A549 (cell line): Measurements from ENCODE around the gene UBE2E2. TPM values are rescaled to one million over a fixed set of nuclear protein-coding genes. Genes with fewer than 3 reads are reported as not detected.

Experiments
- ATAC-seq, 2 experiments: fragments of 200-7000 bp in 1 of 2; fragments of >200 bp in 1 of 2; cut with Nextera tagmentation in 1 of 2; cut with Tn5 transposase in 1 of 2; 3 replicates each; pipeline versions ENCODE4 v1.8.0 to v1.9.1; 2018 to 2020; ENCODE audit warnings: mild to moderate bottlenecking in 1 of 2, moderate library complexity in 1 of 2
- CTCF ChIA-PET: fragments of 300-600 bp; sonication (Branson Sonifier 250); formaldehyde crosslinking; extraction: SDS; loops from one replicate; lab custom pipeline; 2021; ENCODE audit warnings: antibody characterized with exemption, inconsistent platforms; lab: Yijun Ruan, JAX
- POLR2A ChIA-PET: fragments of 350-600 bp; formaldehyde crosslinking; extraction: SDS; loops from one replicate; lab custom pipeline; 2021; ENCODE audit warnings: antibody characterized with exemption, inconsistent platforms; lab: Yijun Ruan, JAX
- DNase-seq, 2 experiments: peaks; one replicate each; pipeline versions ENCODE4 v3.0.0 to v3.0.0-alpha.2; 2011 to 2016; ENCODE audit warnings: low read depth in 1 of 2, low spot score in 1 of 2
- FAIRE-seq: peaks from 2 replicates; lab custom pipeline; 2011; peaks lifted over from hg19 to GRCh38; lab: Jason Lieb, UNC
- H3K27ac ChIP-seq, 2 experiments: fragments of >200 bp; sonication (Bioruptor Twin); formaldehyde crosslinking; 3 replicates each; pipeline ENCODE4 v1.5.1; 2016 to 2017
- H3K4me1 ChIP-seq: fragments of >200 bp; sonication (Bioruptor Twin); formaldehyde crosslinking; 3 replicates; pipeline ENCODE4 v1.6.1; 2016
- H3K4me2 ChIP-seq: fragments of >200 bp; sonication (Bioruptor Twin); formaldehyde crosslinking; 3 replicates; pipeline ENCODE4 v1.6.1; 2016
- H3K4me3 ChIP-seq: fragments of >200 bp; sonication (Bioruptor Twin); formaldehyde crosslinking; 3 replicates; pipeline ENCODE4 v1.5.1; 2016
- H3K9me3 ChIP-seq: fragments of >200 bp; sonication (Bioruptor Twin); formaldehyde crosslinking; 3 replicates; pipeline ENCODE4 v1.6.1; 2016
- ATOH8 ChIP-seq: fragments of 250-450 bp; sonication (Bioruptor Pico); IDR thresholded peaks from 2 replicates; pipeline ENCODE4 v1.5.0; 2020; ENCODE audit warnings: low read depth, mild to moderate bottlenecking, moderate library complexity
- BCL3 ChIP-seq: fragments of >200 bp; sonication (Bioruptor Twin); formaldehyde crosslinking; IDR thresholded peaks from 3 replicates; pipeline ENCODE4 v1.6.1; 2016
- CHD2 ChIP-seq: fragments of 150-350 bp; IDR thresholded peaks from 2 replicates; pipeline ENCODE4 v1.6.1; 2014; ENCODE audit warnings: low read length; ENCODE audit not compliant: partially characterized antibody
- CTCF ChIP-seq: fragments of >200 bp; sonication (Bioruptor Twin); formaldehyde crosslinking; IDR thresholded peaks from 3 replicates; pipeline ENCODE4 v1.5.1; 2016
- E2F6 ChIP-seq: IDR thresholded peaks from 2 replicates; pipeline ENCODE4 v1.6.1; 2012; ENCODE audit warnings: low read depth, borderline replicate concordance
- EHF ChIP-seq: fragments of 250-450 bp; sonication (Bioruptor Pico); IDR thresholded peaks from 2 replicates; pipeline ENCODE4 v1.5.0; 2020; ENCODE audit warnings: mild to moderate bottlenecking
- EHMT2 ChIP-seq: fragments of 200-600 bp; sonication (generic); IDR thresholded peaks from 2 replicates; pipeline ENCODE4 v1.6.1; 2016; ENCODE audit warnings: antibody characterized with exemption, low read depth, mild to moderate bottlenecking, moderate library complexity
- EP300 ChIP-seq, 2 experiments: fragments of >200 bp; sonication (Bioruptor Twin); formaldehyde crosslinking; IDR thresholded peaks; 2 replicates in 1 of 2; 3 replicates in 1 of 2; pipeline ENCODE4 v1.6.1; 2016 to 2017
- ESRRA ChIP-seq: fragments of 150-350 bp; IDR thresholded peaks from 2 replicates; pipeline ENCODE4 v1.6.1; 2014; ENCODE audit warnings: mild to moderate bottlenecking, low read length, borderline replicate concordance
- FOSB ChIP-seq: fragments of 250-450 bp; sonication (Bioruptor Pico); IDR thresholded peaks from 2 replicates; pipeline ENCODE4 v1.5.0; 2020; ENCODE audit warnings: mild to moderate bottlenecking, moderate library complexity
- HDAC2 ChIP-seq: fragments of 200-600 bp; sonication (generic); IDR thresholded peaks from 2 replicates; pipeline ENCODE4 v1.6.1; 2016
- HES2 ChIP-seq: fragments of >200 bp; sonication (Bioruptor Twin); formaldehyde crosslinking; IDR thresholded peaks from 2 replicates; pipeline ENCODE4 v1.6.1; 2016
- HEYL ChIP-seq: fragments of 250-450 bp; sonication (Bioruptor Pico); IDR thresholded peaks from 2 replicates; pipeline ENCODE4 v1.8.0; 2021; ENCODE audit warnings: mild to moderate bottlenecking, moderate library complexity
- HOXA7 ChIP-seq: fragments of 250-450 bp; sonication (Bioruptor Pico); IDR thresholded peaks from 2 replicates; pipeline ENCODE4 v1.5.0; 2020; ENCODE audit warnings: mild to moderate bottlenecking, moderate library complexity
- HOXB5 ChIP-seq: fragments of 250-450 bp; sonication (Bioruptor Pico); IDR thresholded peaks from 2 replicates; pipeline ENCODE4 v1.5.0; 2020; ENCODE audit warnings: mild to moderate bottlenecking, moderate library complexity
- KDM1A ChIP-seq: fragments of 200-600 bp; sonication (generic); IDR thresholded peaks from 2 replicates; pipeline ENCODE4 v1.6.1; 2016; ENCODE audit warnings: low read depth, mild to moderate bottlenecking
- NFE2L2 ChIP-seq: fragments of 150-350 bp; conservative IDR thresholded peaks from 2 replicates; pipeline ENCODE4 v1.6.1; 2014; ENCODE audit warnings: low read length
- PHF8 ChIP-seq: fragments of 200-600 bp; sonication (generic); IDR thresholded peaks from 2 replicates; pipeline ENCODE4 v1.6.1; 2016; ENCODE audit warnings: low read depth, mild to moderate bottlenecking, antibody characterized with exemption, moderate library complexity, borderline replicate concordance
- POLR2A ChIP-seq: IDR thresholded peaks from 2 replicates; pipeline ENCODE4 v1.6.1; 2012; ENCODE audit warnings: mild to moderate bottlenecking, low read length
- POLR2AphosphoS2 ChIP-seq: conservative IDR thresholded peaks from 2 replicates; pipeline ENCODE4 v1.6.1; 2012; ENCODE audit warnings: low read length, improper control_type of control experiment, inconsistent platforms
- RCOR1 ChIP-seq: fragments of 150-350 bp; IDR thresholded peaks from 2 replicates; pipeline ENCODE4 v1.6.1; 2014; ENCODE audit warnings: antibody characterized with exemption, low read length, low read depth
- RFX5 ChIP-seq: fragments of 450-650 bp; IDR thresholded peaks from 2 replicates; pipeline ENCODE4 v1.7.1; 2014; ENCODE audit warnings: antibody characterized with exemption, mild to moderate bottlenecking, moderate library complexity
- RNF2 ChIP-seq: fragments of 200-600 bp; sonication (generic); IDR thresholded peaks from 2 replicates; pipeline ENCODE4 v1.6.1; 2016; ENCODE audit warnings: low read depth, mild to moderate bottlenecking, antibody characterized with exemption, moderate library complexity, borderline replicate concordance
- SREBF2 ChIP-seq: fragments of 450-650 bp; IDR thresholded peaks from 2 replicates; pipeline ENCODE4 v1.6.1; 2014; ENCODE audit warnings: mild to moderate bottlenecking, moderate library complexity
- USF2 ChIP-seq: fragments of 450-650 bp; IDR thresholded peaks from 2 replicates; pipeline ENCODE4 v1.6.1; 2014; ENCODE audit warnings: antibody characterized with exemption
- ZNF302 ChIP-seq: fragments of 250-450 bp; sonication (Bioruptor Pico); IDR thresholded peaks from 2 replicates; pipeline ENCODE4 v1.9.0; 2021; ENCODE audit warnings: inconsistent platforms, mild to moderate bottlenecking, moderate library complexity
- WGBS: methylation state at CpG from one replicate; pipeline ENCODE4 v1.1.6; 2017; ENCODE audit errors: missing lambda C conversion rate; 5-methylcytosine and 5-hydroxymethylcytosine counted together
- polyA plus RNA-seq, 4 experiments: library from polyadenylated mRNA; depleted of rRNA in 3 of 4; stranded (reverse); fragments of >200 nt; fragmentation: RNase III in 1 of 4; extraction: RNeasy Plus Mini Kit Qiagen cat#74134 plus additional on column Dnase treatment in 1 of 4; gene quantifications; 2 replicates in 3 of 4; 3 replicates in 1 of 4; pipeline ENCODE4 v1.2.3, GENCODE V29; 2011 to 2017

UBE2E2 gene
- polyA plus RNA-seq, 2 of the 4 experiments (the other 2 are of a cell fraction) = 28.3 to 56.1 TPM

- ChIA-PET CTCF (interaction anchor here (1.0 kb wide), 1 partner anchor 28 kb away, joined by 3 read pairs; no protein-coding TSS in a partner anchor), POLR2A (no interaction called here)
- TF ChIP-seq NFE2L2 (no peak), HEYL (CRISPR knock-in tag) (no peak), HOXA7 (CRISPR knock-in tag) (no peak), RNF2 (no peak), RFX5 (no peak), CHD2 (no peak), EHMT2 (no peak), RCOR1 (no peak), EP300 (IDR thresholded peaks at IDR 0.05) (no peak), HES2 (no peak), EHF (CRISPR knock-in tag) (no peak), SREBF2 (no peak)
- Histone ChIP-seq H3K9me3 (no peaks in the 10 kb centered on the region), H3K27ac (no peak overlapping the region), H3K4me1 (no peaks in the 10 kb centered on the region; the same call in 2 of the 3 replicates), H3K4me3 (no peak overlapping the region), H3K4me2 (no peak overlapping the region)
- 66% methylated on average over 1 of the region's 1 CpG for WGBS
- DNase-seq (no peak), FAIRE-seq (no peak), ATAC-seq (no peak)
These were observed 127.4 kb downstream of the UBE2E2 start for GRCh38 chr3:23330568-23330967.

- WGBS = 80% methylated on average over 1 of the region's 1 CpG
- ChIA-PET POLR2A (no interaction called here), CTCF (interaction anchor here (1.0 kb wide), 1 partner anchor 29 kb away, joined by 3 read pairs; no protein-coding TSS in a partner anchor)
- Histone ChIP-seq H3K9me3 (no peaks in the 10 kb centered on the region), H3K27ac (no peak overlapping the region), H3K4me2 (no peak overlapping the region), H3K4me3 (no peak overlapping the region), H3K4me1 (no peaks in the 10 kb centered on the region; the same call in 2 of the 3 replicates)
- ATAC-seq = no peak
- TF ChIP-seq EP300 (IDR thresholded peaks at IDR 0.05) = no peak
- no peak for TF ChIP-seq POLR2A
- TF ChIP-seq PHF8 = no peak
- no peak for TF ChIP-seq HES2
- TF ChIP-seq USF2 = no peak
- no peak for TF ChIP-seq RCOR1
- no peak for TF ChIP-seq ESRRA
- TF ChIP-seq ZNF302 (CRISPR knock-in tag) = no peak
- no peak for FAIRE-seq
- no peak for DNase-seq
These were observed 128.2 kb downstream of the UBE2E2 start for GRCh38 chr3:23331141-23331935.

GRCh38 chr3:23333633-23334032, 130.5 kb downstream of the UBE2E2 start:
- H3K9me3 ChIP-seq = no peaks in the 10 kb centered on the region
- no peak for DNase-seq
- H3K4me3 ChIP-seq = no peak overlapping the region
- no peak for ATAC-seq
- POLR2A ChIA-PET = no interaction called here
- CTCF ChIA-PET = interaction anchor here (2.1 kb wide), 1 partner anchor 17 kb away, joined by 6 read pairs; no protein-coding TSS in a partner anchor
- no peak for FAIRE-seq
- no peak overlapping the region for H3K4me2 ChIP-seq
- no peaks in the 10 kb centered on the region; the same call in 2 of the 3 replicates for H3K4me1 ChIP-seq
- 89% methylated on average over 2 of the region's 2 CpGs for WGBS
- TF ChIP-seq E2F6 = no peak
- no peak for TF ChIP-seq CHD2
- no peak for TF ChIP-seq POLR2AphosphoS2
- TF ChIP-seq RNF2 = no peak
- no peak for TF ChIP-seq ESRRA
- no peak for TF ChIP-seq HDAC2
- no peak for TF ChIP-seq HOXB5
- no peak for TF ChIP-seq KDM1A
- TF ChIP-seq FOSB = no peak
- no peak for TF ChIP-seq BCL3
- TF ChIP-seq ZNF302 (CRISPR knock-in tag) = no peak
- TF ChIP-seq POLR2A = no peak
- no peak for TF ChIP-seq CTCF
- TF ChIP-seq ATOH8 (CRISPR knock-in tag) = no peak
- no peak overlapping the region for H3K27ac ChIP-seq
